Cardiac fibroblast (primary cell): ENCODE data around the gene OBI1.
"Not testable (repeated sequence)": the region's sequence is repeated elsewhere in the genome, so short reads cannot be mapped to it uniquely, and the experiment has no call there.

ENCODE experiments used
- DNase-seq, 2 donors: peaks; one replicate each; pipeline versions ENCODE4 v3.0.0 to v3.0.0-alpha.2; 2010; ENCODE audit warnings: low read depth in 2 of 2
- H3K4me3 ChIP-seq, 2 donors: replicated peaks in 1 of 2; 1 replicate in 1 of 2; 2 replicates in 1 of 2; pipeline ENCODE4 v1.5.1; 2011; ENCODE audit warnings: low read depth in 2 of 2, low read length in 2 of 2, mild to moderate bottlenecking in 2 of 2, moderate library complexity in 1 of 2
- TF ChIP-seq, protein P1 (sequence below): IDR thresholded peaks from one replicate; pipeline ENCODE4 v1.5.1; 2011; ENCODE audit warnings: low read depth, mild to moderate bottlenecking, low read length, inconsistent platforms

Gene OBI1

DNA sequence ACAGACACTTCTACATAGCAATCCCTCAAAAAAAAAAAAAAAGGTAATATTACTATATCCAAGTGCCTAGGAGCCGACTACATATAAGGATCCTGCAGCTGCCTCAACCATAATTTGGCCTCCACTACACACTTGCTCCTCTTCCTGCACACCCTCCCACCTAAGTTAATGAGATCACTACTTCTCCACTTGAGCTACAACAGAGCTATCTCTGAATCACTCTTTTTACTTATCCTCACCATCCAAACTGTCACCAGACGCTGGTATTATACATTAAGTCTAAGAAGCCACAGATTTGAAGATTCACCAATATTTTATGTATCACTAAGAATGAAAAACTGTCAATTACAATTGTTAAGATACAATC lies 8.3 kb downstream of the OBI1 start:
- H3K4me3 ChIP-seq, result no peak overlapping the region
- TF ChIP-seq, protein P1, sequence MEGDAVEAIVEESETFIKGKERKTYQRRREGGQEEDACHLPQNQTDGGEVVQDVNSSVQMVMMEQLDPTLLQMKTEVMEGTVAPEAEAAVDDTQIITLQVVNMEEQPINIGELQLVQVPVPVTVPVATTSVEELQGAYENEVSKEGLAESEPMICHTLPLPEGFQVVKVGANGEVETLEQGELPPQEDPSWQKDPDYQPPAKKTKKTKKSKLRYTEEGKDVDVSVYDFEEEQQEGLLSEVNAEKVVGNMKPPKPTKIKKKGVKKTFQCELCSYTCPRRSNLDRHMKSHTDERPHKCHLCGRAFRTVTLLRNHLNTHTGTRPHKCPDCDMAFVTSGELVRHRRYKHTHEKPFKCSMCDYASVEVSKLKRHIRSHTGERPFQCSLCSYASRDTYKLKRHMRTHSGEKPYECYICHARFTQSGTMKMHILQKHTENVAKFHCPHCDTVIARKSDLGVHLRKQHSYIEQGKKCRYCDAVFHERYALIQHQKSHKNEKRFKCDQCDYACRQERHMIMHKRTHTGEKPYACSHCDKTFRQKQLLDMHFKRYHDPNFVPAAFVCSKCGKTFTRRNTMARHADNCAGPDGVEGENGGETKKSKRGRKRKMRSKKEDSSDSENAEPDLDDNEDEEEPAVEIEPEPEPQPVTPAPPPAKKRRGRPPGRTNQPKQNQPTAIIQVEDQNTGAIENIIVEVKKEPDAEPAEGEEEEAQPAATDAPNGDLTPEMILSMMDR, result no peak
- DNase-seq, result no peak

DNA sequence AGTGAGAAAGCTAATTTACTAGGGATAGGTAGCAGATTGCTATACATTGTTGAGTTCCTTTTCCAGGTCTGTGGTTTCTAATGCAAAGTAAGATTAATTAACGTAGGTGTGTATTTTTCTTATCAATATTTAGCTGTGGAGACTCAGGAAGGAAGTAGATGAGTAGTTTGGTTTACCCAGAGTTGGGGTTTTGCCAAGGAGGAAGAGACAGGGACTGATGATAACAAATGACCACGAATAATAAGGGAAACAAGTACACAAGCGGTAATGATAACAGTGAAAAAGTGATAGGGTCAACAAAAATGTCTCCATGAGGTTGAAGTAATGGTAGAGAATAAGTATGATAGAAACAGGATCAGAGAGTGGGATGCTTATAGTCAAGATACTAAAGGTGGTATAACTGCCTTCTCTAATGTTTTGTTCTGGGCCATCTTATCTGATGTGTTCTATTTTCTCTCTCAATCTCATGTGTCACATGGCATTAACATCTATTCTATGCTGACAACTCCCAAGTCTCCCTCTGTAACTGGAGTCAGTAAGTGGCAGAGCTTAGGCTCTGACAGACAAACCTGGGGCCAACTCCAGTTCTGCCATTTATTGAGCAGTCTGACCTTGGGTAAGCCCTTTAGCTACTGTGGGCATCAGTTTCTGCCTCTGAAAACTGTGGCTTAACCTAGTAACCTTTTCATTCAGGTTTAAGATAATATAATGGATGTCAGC lies 8.8 kb downstream of the OBI1 start:
- H3K4me3 ChIP-seq, result no peak overlapping the region
- no peak for DNase-seq
- TF ChIP-seq, protein P1, result no peak

GRCh38 chr13:78647109-78647678 lies 11.8 kb downstream of the OBI1 start:
- not testable (repeated sequence) for H3K4me3 ChIP-seq

GRCh38 chr13:78638216-78638615 lies 20.7 kb downstream of the OBI1 start:
- no peak overlapping the region for H3K4me3 ChIP-seq
- TF ChIP-seq, protein P1, result no peak

More at GRCh38 chr13:78647109-78647678, 11.8 kb downstream of the OBI1 start:
- peak in 1 of 2 donors; percentile 39 for DNase-seq

GRCh38 chr13:78636495-78636894 lies 22.5 kb downstream of the OBI1 start:
- DNase-seq, result no peak
- TF ChIP-seq, protein P1, result no peak
- H3K4me3 ChIP-seq, result no peak overlapping the region

More at GRCh38 chr13:78638216-78638615, 20.7 kb downstream of the OBI1 start:
- DNase-seq, result no peak

- TF ChIP-seq, protein P1, result no peak
- no peak for DNase-seq
- no peak overlapping the region for H3K4me3 ChIP-seq
These were observed 26.0 kb downstream of the OBI1 start for GRCh38 chr13:78632996-78633395.

DNA sequence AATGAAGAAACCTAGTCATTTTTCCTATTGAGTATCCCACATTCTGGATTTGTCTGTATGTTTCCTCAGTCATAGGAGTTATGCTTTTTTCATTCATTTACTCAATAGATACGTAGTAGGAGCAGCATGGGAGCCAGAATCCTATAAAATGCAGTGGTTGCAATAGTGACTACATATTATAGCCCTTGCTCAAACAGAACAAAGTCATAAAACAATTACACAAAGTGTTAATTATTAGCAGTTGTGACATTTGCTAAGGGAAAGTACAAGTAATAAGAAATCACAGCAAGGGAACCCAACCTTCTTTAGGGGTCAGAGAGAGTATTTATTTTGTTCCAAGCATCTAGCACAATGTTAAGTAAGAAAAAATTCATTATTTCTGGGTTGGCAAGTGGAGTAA lies 27.9 kb downstream of the OBI1 start:
- no peak overlapping the region for H3K4me3 ChIP-seq
- no peak for DNase-seq
- TF ChIP-seq, protein P1, result no peak
